Measurements from ENCODE around the gene AP1AR. TPM values are rescaled to one million over a fixed set of nuclear protein-coding genes. Genes with fewer than 3 reads are reported as not detected.

Gene AP1AR
- total and polyA plus RNA-seq, 2 of the 8 experiments (the other 6 are each of a cell fraction or from before 2014, with no cell fraction given), result 5.3 to 27.7 TPM

GRCh38 chr4:112284662-112285411 is 53.2 kb downstream of the AP1AR start (continued):
- no peak for TF ChIP-seq SP4 (IDR thresholded peaks at IDR 0.05; ENCODE audit: low read length)
- TF ChIP-seq RXRA (IDR thresholded peaks at IDR 0.05; ENCODE audit: insufficient read depth, low read depth, low read length), result no peak
- no peak for TF ChIP-seq PHF8 (conservative IDR thresholded peaks at IDR 0.05; ENCODE audit: low read depth, low read length)
- TF ChIP-seq TAF7 (optimal IDR thresholded peaks at IDR 0.05; ENCODE audit: borderline replicate concordance, low read depth, low read length), result no peak
- no peak for TF ChIP-seq ZNF274 (IDR thresholded peaks at IDR 0.05; ENCODE audit: borderline replicate concordance, extremely low read depth, low read length)
- no peak for TF ChIP-seq RNF2 (IDR thresholded peaks at IDR 0.05; ENCODE audit: borderline replicate concordance, low read depth, low read length, missing control alignments, poor library complexity, severe bottlenecking)
- no peak for TF ChIP-seq TBP (IDR thresholded peaks at IDR 0.05; ENCODE audit: low read depth, low read length)
- TF ChIP-seq CEBPB (IDR thresholded peaks at IDR 0.05; ENCODE audit: low read depth, low read length), result no peak
- no peak for TF ChIP-seq TEAD4 (IDR thresholded peaks at IDR 0.05; ENCODE audit: low read depth, low read length)
